Measurements from ENCODE around the gene PMP22.
"Not testable (repeated sequence)": the region's sequence is repeated elsewhere in the genome, so short reads cannot be mapped to it uniquely, and the experiment has no call there.

Gene PMP22

GRCh38 chr17:15213381-15214087 lies 51.6 kb downstream of the PMP22 start:
- Histone ChIP-seq H3K27me3 (ENCODE audit: insufficient read depth, low read length) (peaks cover 14% of the 10 kb centered on the region), H3K36me3 (ENCODE audit: insufficient read depth, low read length) (no peaks in the 10 kb centered on the region), H2AFZ (ENCODE audit: low read length, unreplicated experiment) (no peak overlapping the region), H3K79me2 (ENCODE audit: control insufficient read depth, insufficient read depth, low read length, unreplicated experiment) (no peaks in the 10 kb centered on the region), H3K4me1 (ENCODE audit: control insufficient read depth, insufficient read depth, low read length, unreplicated experiment) (no peaks in the 10 kb centered on the region), H3K27ac (ENCODE audit: low read depth, low read length) (no peak overlapping the region), H3K4me3 (ENCODE audit: low read depth, low read length) (no peak overlapping the region)

- Histone ChIP-seq H3K79me2 (ENCODE audit: control insufficient read depth, insufficient read depth, low read length, unreplicated experiment) (no peaks in the 10 kb centered on the region), H3K27me3 (ENCODE audit: insufficient read depth, low read length) (peaks cover 15% of the 10 kb centered on the region), H2AFZ (ENCODE audit: low read length, unreplicated experiment) (no peak overlapping the region), H3K4me3 (ENCODE audit: low read depth, low read length) (no peak overlapping the region), H3K27ac (ENCODE audit: low read depth, low read length) (no peak overlapping the region), H3K4me1 (ENCODE audit: control insufficient read depth, insufficient read depth, low read length, unreplicated experiment) (no peaks in the 10 kb centered on the region), H3K36me3 (ENCODE audit: insufficient read depth, low read length) (no peaks in the 10 kb centered on the region)
Measured at GRCh38 chr17:15210247-15210646, 54.9 kb downstream of the PMP22 start.

- not testable (repeated sequence) for H2AFZ ChIP-seq (ENCODE audit: low read length, unreplicated experiment); H3K4me1 ChIP-seq (ENCODE audit: control insufficient read depth, insufficient read depth, low read length, unreplicated experiment); H3K27ac ChIP-seq (ENCODE audit: low read depth, low read length); H3K4me3 ChIP-seq (ENCODE audit: low read depth, low read length); H3K36me3 ChIP-seq (ENCODE audit: insufficient read depth, low read length); H3K79me2 ChIP-seq (ENCODE audit: control insufficient read depth, insufficient read depth, low read length, unreplicated experiment)
- peaks cover 35% of the 10 kb centered on the region for H3K27me3 ChIP-seq (ENCODE audit: insufficient read depth, low read length)
Measured at GRCh38 chr17:15203062-15203461, 62.1 kb downstream of the PMP22 start.

- not testable (repeated sequence) for H3K4me3 ChIP-seq (ENCODE audit: low read depth, low read length); H3K36me3 ChIP-seq (ENCODE audit: insufficient read depth, low read length); H3K79me2 ChIP-seq (ENCODE audit: control insufficient read depth, insufficient read depth, low read length, unreplicated experiment); H3K27ac ChIP-seq (ENCODE audit: low read depth, low read length); H3K4me1 ChIP-seq (ENCODE audit: control insufficient read depth, insufficient read depth, low read length, unreplicated experiment); H2AFZ ChIP-seq (ENCODE audit: low read length, unreplicated experiment)
- peaks cover 51% of the 10 kb centered on the region; the same call in 1 of the 2 replicates for H3K27me3 ChIP-seq (ENCODE audit: insufficient read depth, low read length)
Measured at GRCh38 chr17:15200574-15200973, 64.6 kb downstream of the PMP22 start.

GRCh38 chr17:15197229-15197628 lies 67.9 kb downstream of the PMP22 start:
- no peaks in the 10 kb centered on the region for H3K36me3 ChIP-seq (ENCODE audit: insufficient read depth, low read length)
- no peak overlapping the region for H2AFZ ChIP-seq (ENCODE audit: low read length, unreplicated experiment)
- H3K4me1 ChIP-seq (ENCODE audit: control insufficient read depth, insufficient read depth, low read length, unreplicated experiment), result no peaks in the 10 kb centered on the region

GRCh38 chr17:15194859-15195277 lies 70.3 kb downstream of the PMP22 start:
- Histone ChIP-seq H3K4me1 (ENCODE audit: control insufficient read depth, insufficient read depth, low read length, unreplicated experiment) (no peaks in the 10 kb centered on the region), H3K4me3 (ENCODE audit: low read depth, low read length) (no peak overlapping the region), H3K36me3 (ENCODE audit: insufficient read depth, low read length) (no peaks in the 10 kb centered on the region), H3K27me3 (ENCODE audit: insufficient read depth, low read length) (peaks cover 76% of the 10 kb centered on the region), H3K79me2 (ENCODE audit: control insufficient read depth, insufficient read depth, low read length, unreplicated experiment) (no peaks in the 10 kb centered on the region), H2AFZ (ENCODE audit: low read length, unreplicated experiment) (no peak overlapping the region), H3K27ac (ENCODE audit: low read depth, low read length) (no peak overlapping the region)

More at GRCh38 chr17:15197229-15197628, 67.9 kb downstream of the PMP22 start:
- Histone ChIP-seq H3K27me3 (ENCODE audit: insufficient read depth, low read length) (peaks cover 78% of the 10 kb centered on the region), H3K79me2 (ENCODE audit: control insufficient read depth, insufficient read depth, low read length, unreplicated experiment) (no peaks in the 10 kb centered on the region), H3K27ac (ENCODE audit: low read depth, low read length) (no peak overlapping the region), H3K4me3 (ENCODE audit: low read depth, low read length) (no peak overlapping the region)

- Histone ChIP-seq H3K79me2 (ENCODE audit: control insufficient read depth, insufficient read depth, low read length, unreplicated experiment) (no peaks in the 10 kb centered on the region), H3K27me3 (ENCODE audit: insufficient read depth, low read length) (peaks cover 30% of the 10 kb centered on the region; the same call in 1 of the 2 replicates)
Measured at GRCh38 chr17:15185625-15185991, 79.5 kb downstream of the PMP22 start.

GRCh38 chr17:15184872-15185624 lies 80.1 kb downstream of the PMP22 start:
- Histone ChIP-seq H3K4me3 (ENCODE audit: low read depth, low read length) (no peak overlapping the region), H3K79me2 (ENCODE audit: control insufficient read depth, insufficient read depth, low read length, unreplicated experiment) (no peaks in the 10 kb centered on the region), H3K27me3 (ENCODE audit: insufficient read depth, low read length) (peaks cover 24% of the 10 kb centered on the region; the same call in 1 of the 2 replicates), H2AFZ (ENCODE audit: low read length, unreplicated experiment) (no peak overlapping the region), H3K27ac (ENCODE audit: low read depth, low read length) (no peak overlapping the region), H3K36me3 (ENCODE audit: insufficient read depth, low read length) (no peaks in the 10 kb centered on the region), H3K4me1 (ENCODE audit: control insufficient read depth, insufficient read depth, low read length, unreplicated experiment) (no peaks in the 10 kb centered on the region)

More at GRCh38 chr17:15185625-15185991, 79.5 kb downstream of the PMP22 start:
- H2AFZ ChIP-seq (ENCODE audit: low read length, unreplicated experiment), result no peak overlapping the region
- no peak overlapping the region for H3K4me3 ChIP-seq (ENCODE audit: low read depth, low read length)
- H3K36me3 ChIP-seq (ENCODE audit: insufficient read depth, low read length), result no peaks in the 10 kb centered on the region
- no peaks in the 10 kb centered on the region for H3K4me1 ChIP-seq (ENCODE audit: control insufficient read depth, insufficient read depth, low read length, unreplicated experiment)
- no peak overlapping the region for H3K27ac ChIP-seq (ENCODE audit: low read depth, low read length)

GRCh38 chr17:15181816-15182215 lies 83.3 kb downstream of the PMP22 start:
- Histone ChIP-seq H2AFZ (ENCODE audit: low read length, unreplicated experiment) (no peak overlapping the region), H3K27me3 (ENCODE audit: insufficient read depth, low read length) (peaks cover 44% of the 10 kb centered on the region), H3K36me3 (ENCODE audit: insufficient read depth, low read length) (no peaks in the 10 kb centered on the region), H3K27ac (ENCODE audit: low read depth, low read length) (no peak overlapping the region), H3K4me3 (ENCODE audit: low read depth, low read length) (no peak overlapping the region), H3K79me2 (ENCODE audit: control insufficient read depth, insufficient read depth, low read length, unreplicated experiment) (no peaks in the 10 kb centered on the region), H3K4me1 (ENCODE audit: control insufficient read depth, insufficient read depth, low read length, unreplicated experiment) (no peaks in the 10 kb centered on the region)

- no peak overlapping the region for H3K4me3 ChIP-seq (ENCODE audit: low read depth, low read length)
- H3K4me1 ChIP-seq (ENCODE audit: control insufficient read depth, insufficient read depth, low read length, unreplicated experiment), result no peaks in the 10 kb centered on the region
- peaks cover 45% of the 10 kb centered on the region for H3K27me3 ChIP-seq (ENCODE audit: insufficient read depth, low read length)
- no peaks in the 10 kb centered on the region for H3K36me3 ChIP-seq (ENCODE audit: insufficient read depth, low read length)
- H3K27ac ChIP-seq (ENCODE audit: low read depth, low read length), result no peak overlapping the region
- H3K79me2 ChIP-seq (ENCODE audit: control insufficient read depth, insufficient read depth, low read length, unreplicated experiment), result no peaks in the 10 kb centered on the region
- H2AFZ ChIP-seq (ENCODE audit: low read length, unreplicated experiment), result no peak overlapping the region
Measured at GRCh38 chr17:15181333-15181732, 83.8 kb downstream of the PMP22 start.

GRCh38 chr17:15180121-15180561 lies 85.0 kb downstream of the PMP22 start:
- Histone ChIP-seq H3K27ac (ENCODE audit: low read depth, low read length) (no peak overlapping the region), H3K4me1 (ENCODE audit: control insufficient read depth, insufficient read depth, low read length, unreplicated experiment) (no peaks in the 10 kb centered on the region), H3K27me3 (ENCODE audit: insufficient read depth, low read length) (peaks cover 51% of the 10 kb centered on the region), H3K4me3 (ENCODE audit: low read depth, low read length) (no peak overlapping the region), H3K36me3 (ENCODE audit: insufficient read depth, low read length) (no peaks in the 10 kb centered on the region), H3K79me2 (ENCODE audit: control insufficient read depth, insufficient read depth, low read length, unreplicated experiment) (no peaks in the 10 kb centered on the region), H2AFZ (ENCODE audit: low read length, unreplicated experiment) (no peak overlapping the region)
